HG03520 (cell line): ENCODE measurements around the gene FARS2.
A peak's percentile ranks its signal among the peaks of the same experiment; 100 is the strongest.

ENCODE experiments used
- ATAC-seq: cut with Tn5 transposase; IDR thresholded peaks from one replicate; pipeline ENCODE4 v1.9.1; 2021; ENCODE audit warnings: mild to moderate bottlenecking, moderate library complexity; ENCODE audit not compliant: unreplicated experiment

The FARS2 gene

DNA sequence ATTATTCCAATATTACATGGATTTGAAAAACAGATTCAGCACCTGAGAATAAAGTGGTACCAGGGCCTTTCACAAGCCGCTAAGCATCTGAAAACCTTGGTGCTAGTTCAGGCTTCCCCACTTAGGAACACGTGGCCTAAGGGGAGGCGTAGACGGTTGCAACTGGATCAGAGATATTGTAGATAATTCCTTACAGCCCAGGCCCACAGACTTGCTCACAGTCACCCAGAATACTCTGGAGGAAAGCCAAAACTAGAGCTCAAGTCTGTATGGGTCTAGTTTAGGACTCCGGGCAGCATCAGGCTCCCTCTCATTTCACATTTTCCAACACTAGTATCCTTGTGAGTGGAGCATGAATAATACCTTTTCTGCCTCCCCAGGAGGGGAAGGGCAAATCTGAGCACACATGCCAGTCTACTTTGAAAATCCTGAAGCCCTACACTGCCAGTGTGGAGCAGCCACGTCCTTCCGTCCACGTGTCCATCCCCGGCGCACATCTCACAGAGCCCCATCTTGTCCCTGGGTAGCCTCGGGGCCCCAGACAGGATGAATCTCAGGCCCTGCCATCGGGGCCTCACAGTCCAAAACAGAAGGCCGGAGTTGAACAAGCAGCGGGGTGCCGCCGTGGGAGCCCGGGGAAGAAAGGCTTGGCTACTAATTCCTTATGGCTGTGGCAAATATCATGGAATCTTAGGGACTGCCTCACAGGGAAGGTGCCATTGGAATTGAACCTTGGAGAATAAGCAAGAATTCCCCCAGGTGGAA, 446.1 kb downstream of the FARS2 start:
- no peak for ATAC-seq

GRCh38 chr6:5710516-5710915, 449.2 kb downstream of the FARS2 start:
- no peak for ATAC-seq

- no peak for ATAC-seq
These were observed 449.6 kb downstream of the FARS2 start for GRCh38 chr6:5710936-5711335.

DNA sequence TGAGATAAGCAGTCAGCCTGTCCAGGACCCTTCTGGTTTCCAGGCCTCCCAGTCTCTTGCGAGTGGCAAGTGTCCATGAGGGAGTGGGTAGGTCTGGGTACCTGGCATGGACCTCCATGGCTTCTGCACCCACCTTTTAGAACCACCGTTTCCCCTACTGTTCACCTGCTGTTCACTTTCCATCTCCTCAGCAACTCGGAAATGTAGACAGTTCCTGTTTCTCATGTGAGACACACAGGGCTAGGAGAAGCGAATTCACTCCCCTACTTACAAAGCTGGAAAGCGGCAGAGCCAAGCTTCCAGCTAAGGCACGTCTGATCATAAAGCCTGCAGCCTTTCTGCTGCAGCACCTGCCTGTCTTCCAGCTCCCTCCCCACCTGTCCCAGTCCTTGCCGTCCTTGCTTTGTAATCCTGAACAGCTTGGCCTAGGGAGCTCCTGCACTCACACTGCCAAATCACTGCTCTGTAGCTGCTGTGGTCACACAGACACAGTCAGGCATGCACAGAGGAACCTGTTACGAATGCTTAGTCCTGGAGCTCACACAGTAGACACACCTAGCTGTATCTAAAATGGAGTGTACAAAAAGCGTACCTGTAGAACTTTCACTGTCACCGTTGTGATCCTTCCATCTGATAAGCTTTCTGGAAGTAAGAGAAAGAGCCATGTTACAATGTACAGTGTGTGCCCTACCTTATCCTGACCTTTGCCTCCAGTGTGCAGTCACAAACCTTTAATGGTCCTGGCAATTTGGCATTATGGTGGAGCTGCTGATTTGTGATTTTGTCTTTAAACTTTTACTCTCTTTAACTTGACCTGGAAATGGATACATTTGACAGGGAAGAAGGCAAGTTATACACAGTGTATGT, 451.3 kb downstream of the FARS2 start:
- no peak for ATAC-seq

GRCh38 chr6:5713519-5713918, 452.2 kb downstream of the FARS2 start:
- no peak for ATAC-seq

- ATAC-seq = no peak
These were observed 457.1 kb downstream of the FARS2 start for GRCh38 chr6:5718231-5718947.

GRCh38 chr6:5723841-5724691, 462.8 kb downstream of the FARS2 start:
- ATAC-seq = peak; percentile 96

GRCh38 chr6:5724911-5725310, 463.6 kb downstream of the FARS2 start:
- ATAC-seq = no peak

DNA sequence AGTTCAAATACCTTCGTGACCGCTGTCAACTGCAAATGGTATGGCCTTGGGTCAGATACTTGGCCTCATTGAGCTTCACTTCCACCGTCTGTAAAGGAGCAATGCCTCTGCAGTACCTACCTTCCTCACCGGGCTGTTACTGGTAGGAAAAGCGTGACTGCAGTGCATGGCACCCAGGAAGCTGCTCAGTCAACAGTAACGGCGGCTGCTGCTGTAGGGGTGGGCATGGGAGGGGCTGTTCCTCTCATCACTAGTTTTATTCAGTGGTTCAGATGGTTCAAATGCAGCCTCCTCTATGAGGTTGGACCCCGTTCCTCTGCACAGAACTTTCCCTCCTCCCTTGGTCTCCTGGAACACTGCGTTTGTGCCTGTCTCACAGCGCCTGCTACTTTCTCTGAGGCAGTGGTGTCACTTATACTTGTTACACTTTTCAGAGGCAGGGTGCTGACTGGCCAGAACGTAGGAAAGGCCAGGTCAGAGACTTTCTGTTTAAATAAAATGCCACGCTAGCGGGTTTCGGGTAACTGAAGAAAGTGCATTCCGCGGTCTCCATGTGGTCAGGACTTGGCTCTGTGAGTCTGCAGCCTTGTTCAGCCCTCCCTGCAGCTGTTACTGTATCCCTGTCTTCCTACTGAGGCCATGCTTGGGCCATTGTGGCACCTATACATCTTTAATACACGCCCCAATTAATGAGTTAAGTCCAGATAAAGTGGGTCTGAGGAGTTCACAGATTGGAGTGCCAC, 465.8 kb downstream of the FARS2 start:
- ATAC-seq = no peak

DNA sequence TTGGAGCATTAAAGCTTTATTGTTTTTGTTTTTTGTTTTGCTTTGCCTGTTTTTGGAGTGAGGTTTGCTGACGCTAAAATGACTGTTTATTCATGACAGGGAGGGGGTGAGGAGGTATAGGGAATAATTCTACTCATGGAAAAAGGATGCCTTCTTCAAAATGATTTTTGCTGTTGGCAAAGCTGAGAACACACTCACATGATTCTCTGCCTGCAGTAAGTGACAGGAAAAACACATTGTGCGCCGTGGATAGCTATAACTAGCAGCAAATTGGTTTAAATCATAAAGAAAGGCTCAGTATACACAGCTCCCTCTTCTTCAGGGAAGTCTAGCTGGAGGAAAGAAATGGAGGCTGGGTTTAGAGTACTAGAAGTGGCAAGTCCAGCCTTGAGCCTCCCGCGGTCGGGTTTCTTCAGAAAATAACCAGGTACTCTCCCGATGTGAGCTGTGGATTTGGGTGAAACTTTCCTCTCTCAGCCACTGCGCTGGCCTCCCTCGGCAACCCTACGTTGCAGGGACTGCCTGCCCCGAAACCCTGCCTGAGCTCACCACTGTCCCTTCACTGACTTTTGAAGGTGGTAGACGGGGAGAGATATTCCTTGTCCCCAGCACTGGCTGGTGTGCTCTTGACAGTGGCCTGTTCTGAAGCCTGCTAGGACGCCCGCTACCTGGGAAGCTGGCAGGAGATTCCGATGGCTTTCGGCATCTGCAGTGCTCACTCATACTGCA, 467.2 kb downstream of the FARS2 start:
- no peak for ATAC-seq

GRCh38 chr6:5729080-5729434, 467.7 kb downstream of the FARS2 start:
- ATAC-seq = no peak

GRCh38 chr6:5729813-5730517, 468.7 kb downstream of the FARS2 start:
- no peak for ATAC-seq

GRCh38 chr6:5730585-5731263, 469.4 kb downstream of the FARS2 start:
- ATAC-seq = no peak

DNA sequence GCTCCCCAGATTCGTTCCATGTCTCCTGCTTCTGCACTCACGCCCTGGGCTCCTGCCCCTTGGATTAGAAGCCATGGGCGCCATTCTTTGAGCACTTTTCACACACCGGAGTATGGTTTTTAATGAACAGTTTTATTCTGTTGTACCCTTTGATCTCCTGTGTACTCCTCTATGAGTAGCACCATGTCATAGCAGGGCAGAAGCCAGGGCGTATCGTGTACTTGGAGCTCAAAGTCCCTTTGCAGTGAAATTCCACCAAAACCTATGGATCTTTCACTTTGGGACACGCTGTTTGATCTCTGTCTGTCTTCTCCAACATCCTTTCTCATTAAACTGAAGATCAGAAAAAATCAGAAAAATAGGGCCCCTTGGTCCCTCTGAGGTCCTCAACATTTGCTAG, 470.1 kb downstream of the FARS2 start:
- ATAC-seq = no peak

- ATAC-seq = no peak
These were observed 471.2 kb downstream of the FARS2 start for GRCh38 chr6:5732496-5732895.

DNA sequence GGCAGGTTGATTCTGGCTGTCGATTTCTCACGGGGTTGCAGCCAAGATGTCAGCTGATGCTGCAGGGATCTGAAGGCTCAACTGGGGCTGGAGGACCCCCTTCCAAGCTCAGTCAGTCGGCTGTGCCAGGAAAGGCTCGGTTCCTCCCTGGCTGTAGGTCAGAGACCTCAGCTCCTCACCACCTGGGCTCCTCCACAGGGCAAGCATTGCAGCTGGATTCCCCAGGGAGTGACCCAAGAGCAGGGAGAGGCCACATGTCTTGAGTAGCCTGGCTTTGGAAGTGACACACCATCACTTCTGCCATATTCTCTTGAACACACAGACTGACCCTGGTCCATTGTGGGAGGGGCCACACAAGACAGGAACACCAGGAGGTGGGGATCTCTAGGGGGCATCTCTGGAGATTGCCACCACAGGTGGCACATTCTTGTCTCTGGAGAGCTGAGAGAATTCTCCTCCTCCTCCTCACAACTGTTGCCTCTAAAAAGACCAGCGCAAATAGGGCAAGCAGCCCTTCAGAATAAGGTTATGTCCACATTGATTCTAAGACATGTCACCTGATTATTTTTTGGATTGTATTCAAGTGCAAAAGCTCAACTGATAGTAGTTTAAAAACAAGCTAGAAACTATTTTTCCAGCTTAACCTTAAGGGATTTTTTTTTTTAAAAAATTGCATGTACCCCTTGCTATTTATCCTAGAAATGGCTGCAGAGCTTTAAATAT, 474.9 kb downstream of the FARS2 start:
- no peak for ATAC-seq

- no peak for ATAC-seq
These were observed 476.1 kb downstream of the FARS2 start for GRCh38 chr6:5737460-5737859.

DNA sequence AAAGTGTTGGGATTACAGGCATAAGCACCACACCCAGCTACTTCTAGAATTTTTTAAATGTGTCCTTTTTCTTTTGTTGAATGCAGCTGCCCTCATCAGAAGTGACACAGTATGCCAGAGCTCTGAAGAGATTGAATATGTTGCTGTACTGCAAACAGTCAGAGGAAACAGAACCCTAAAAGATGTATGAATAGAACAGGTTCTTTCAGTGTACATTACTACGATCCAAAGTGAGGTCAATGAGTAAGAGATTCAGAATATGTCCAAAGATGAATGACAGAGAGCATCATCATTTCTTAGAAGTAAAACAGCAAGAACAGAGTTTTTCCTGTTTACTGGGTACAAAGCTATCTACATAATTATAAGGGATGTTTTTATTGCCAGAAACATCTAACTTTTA, 476.9 kb downstream of the FARS2 start:
- no peak for ATAC-seq
